M059J (cell line): ENCODE data around the gene RHOU. TPM values are rescaled to one million over a fixed set of nuclear protein-coding genes. Genes with fewer than 3 reads are reported as not detected.
A peak's percentile ranks its signal among the peaks of the same experiment; 100 is the strongest.

Experiments used
- DNase-seq: peaks from one replicate; pipeline ENCODE4 v3.0.0-alpha.2; 2012; ENCODE audit warnings: low read depth
- total RNA-seq: library from RNA; depleted of rRNA; stranded (reverse); fragments of >200 nt; shearing (Covaris generic); gene quantifications from 2 replicates; pipeline ENCODE4 v1.2.3, GENCODE V29; 2014; rRNA removed

RHOU gene
- total RNA-seq, 1 experiment from 2014 or later, result 0.15 TPM

DNA sequence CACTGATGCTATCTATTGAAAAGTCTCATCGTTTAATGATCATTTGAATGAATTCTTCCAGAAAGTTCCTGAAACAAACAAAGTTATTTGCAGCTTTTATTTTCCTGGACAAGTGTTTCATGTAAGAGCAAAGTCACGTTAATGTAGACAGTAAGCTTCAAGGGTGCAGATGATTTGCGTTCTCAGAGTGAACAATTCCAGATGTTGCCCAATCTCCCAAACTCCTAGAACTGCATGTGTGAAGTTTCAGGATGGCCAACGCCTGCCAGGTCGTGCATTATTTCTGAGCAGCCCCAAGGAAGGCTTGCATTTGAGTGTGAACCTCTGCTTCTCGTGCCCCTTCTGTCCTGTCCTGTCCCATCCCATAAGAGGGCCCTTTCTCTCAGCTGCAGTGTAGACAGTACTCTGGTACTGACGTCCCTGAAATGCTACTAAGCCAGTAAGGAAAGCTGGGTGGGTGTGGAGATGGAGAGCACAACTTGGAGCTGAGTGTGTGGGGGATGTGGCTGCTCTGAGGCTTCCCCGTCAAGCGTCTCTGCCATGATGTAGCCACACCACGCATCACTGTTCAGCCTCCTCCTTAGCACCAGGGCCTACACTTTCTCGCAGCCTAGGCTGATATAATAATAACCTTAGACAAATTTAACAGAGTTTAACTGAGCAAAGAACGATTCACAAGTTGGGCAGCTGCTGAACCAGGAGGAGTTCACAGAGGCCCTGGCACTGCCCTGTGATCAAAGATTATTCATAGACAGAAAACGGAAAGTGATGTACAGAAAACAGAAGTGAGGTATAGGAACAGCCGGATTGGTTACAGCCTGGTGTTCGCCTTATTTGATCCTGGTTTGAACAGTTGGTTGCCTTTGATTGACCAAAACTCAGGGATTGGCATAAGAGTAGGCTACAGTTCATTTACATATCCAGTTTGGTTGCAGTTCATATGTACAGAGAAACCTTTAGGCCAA, 50.4 kb downstream of the RHOU start:
- DNase-seq, result no peak

GRCh38 chr1:228786361-228787129, 51.3 kb downstream of the RHOU start:
- no peak for DNase-seq

- no peak for DNase-seq
These were observed 56.5 kb downstream of the RHOU start for GRCh38 chr1:228791791-228792190.

DNA sequence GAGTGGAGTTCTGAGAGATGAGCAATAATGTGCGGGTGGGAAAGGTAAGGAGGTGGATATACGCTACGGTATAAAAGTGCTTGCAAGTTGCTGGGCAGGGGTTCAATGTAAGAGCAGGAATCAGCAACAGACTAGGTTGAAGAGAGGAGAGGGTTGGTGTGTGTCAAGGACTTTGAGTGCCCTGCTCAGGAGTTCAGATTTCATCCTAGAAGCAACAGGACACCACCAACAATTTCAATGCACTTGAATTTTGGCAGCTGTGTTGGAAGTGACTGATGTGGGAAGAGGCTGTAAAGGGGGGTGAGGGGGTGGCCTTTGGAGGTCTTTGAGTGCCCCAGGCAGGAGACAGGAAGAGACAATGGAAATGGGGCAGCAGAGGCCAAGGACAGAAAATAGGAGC, 57.3 kb downstream of the RHOU start:
- no peak for DNase-seq

- no peak for DNase-seq
These were observed 57.8 kb downstream of the RHOU start for GRCh38 chr1:228793032-228793431.

GRCh38 chr1:228794173-228794572, 58.9 kb downstream of the RHOU start:
- peak; percentile 1 for DNase-seq

DNA sequence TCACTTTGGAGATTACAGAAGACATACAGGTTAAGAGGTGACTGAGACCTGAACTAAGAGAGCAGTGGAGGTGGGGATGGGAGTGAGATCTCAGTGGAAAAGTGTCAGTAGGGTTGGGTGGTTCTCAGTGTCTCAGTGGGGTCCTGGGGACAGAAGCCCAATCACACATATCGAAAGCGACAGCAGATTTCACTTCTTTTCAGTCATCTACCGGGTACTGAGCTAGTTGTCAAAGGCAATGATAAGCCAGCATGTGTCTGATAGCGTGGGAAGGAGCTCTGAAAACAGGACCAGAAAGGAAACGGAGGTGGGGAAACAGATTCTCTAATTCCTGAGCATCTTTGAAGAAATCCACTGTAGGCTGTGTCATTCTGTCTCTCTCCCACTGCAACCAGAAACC, 59.5 kb downstream of the RHOU start:
- DNase-seq, result no peak

GRCh38 chr1:228795596-228795995, 60.3 kb downstream of the RHOU start:
- no peak for DNase-seq

Other genes with a start within 250 kb of the RHOU start
- 38.4 and 49.7 TPM in 2 replicates for gene RNF187, start 248.1 kb upstream of the RHOU start, total RNA-seq